Superior temporal gyrus (tissue), 1 donor: ENCODE data around the gene FGFRL1.

ENCODE experiments used
- DNase-seq: peaks from one replicate; pipeline ENCODE4 v3.0.0-alpha.2; 2016; ENCODE audit errors: extremely low spot score

The FGFRL1 gene

GRCh38 chr4:1006856-1007255, 4.6 kb upstream of the FGFRL1 start:
- no peak for DNase-seq

- no peak for DNase-seq
These were observed 2.4 kb upstream of the FGFRL1 start for GRCh38 chr4:1008840-1009541.

GRCh38 chr4:1009542-1010394, 1.7 kb upstream of the FGFRL1 start:
- peak; percentile 43 for DNase-seq

- DNase-seq = no peak
These were observed 918 bp upstream of the FGFRL1 start for GRCh38 chr4:1010395-1011021.

GRCh38 chr4:1011666-1012033, 224 bp downstream of the FGFRL1 start:
- no peak for DNase-seq

GRCh38 chr4:1012034-1012739, 761 bp downstream of the FGFRL1 start:
- DNase-seq = no peak

GRCh38 chr4:1013225-1014073, 2.0 kb downstream of the FGFRL1 start:
- no peak for DNase-seq

GRCh38 chr4:1014291-1015167, 3.1 kb downstream of the FGFRL1 start:
- DNase-seq = peak; percentile 89

GRCh38 chr4:1015179-1015578, 3.8 kb downstream of the FGFRL1 start:
- no peak for DNase-seq

- no peak for DNase-seq
These were observed 4.3 kb downstream of the FGFRL1 start for GRCh38 chr4:1015746-1016145.

GRCh38 chr4:1017211-1017610, 5.8 kb downstream of the FGFRL1 start:
- no peak for DNase-seq

GRCh38 chr4:1017706-1018105, 6.3 kb downstream of the FGFRL1 start:
- no peak for DNase-seq

- DNase-seq = no peak
These were observed 7.0 kb downstream of the FGFRL1 start for GRCh38 chr4:1018147-1019020.

- no peak for DNase-seq
These were observed 7.9 kb downstream of the FGFRL1 start for GRCh38 chr4:1019320-1019719.

- DNase-seq = no peak
These were observed 8.5 kb downstream of the FGFRL1 start for GRCh38 chr4:1019729-1020470.

- no peak for DNase-seq
These were observed 10.1 kb downstream of the FGFRL1 start for GRCh38 chr4:1021386-1022050.

- no peak for DNase-seq
These were observed 10.8 kb downstream of the FGFRL1 start for GRCh38 chr4:1022051-1022738.
